Right cardiac atrium (tissue), 5 donors: ENCODE results near the gene CEP63. TPM values are rescaled to one million over a fixed set of nuclear protein-coding genes. Genes with fewer than 3 reads are reported as not detected.

Experiments
- ATAC-seq, 2 donors: fragments of 200-7000 bp; cut with Tn5 transposase; one replicate each; pipeline versions ENCODE4 v1.8.0 to v1.9.1; 2020; ENCODE audit warnings: moderate library complexity in 2 of 2, mild to moderate bottlenecking in 1 of 2
- DNase-seq, 3 donors: peaks; one replicate each; pipeline ENCODE4 v3.0.0-alpha.2; 2020
- H3K27ac ChIP-seq: one replicate; pipeline ENCODE4 v1.5.1; 2013; ENCODE audit warnings: mild to moderate bottlenecking, low read length, control low read depth, moderate library complexity
- H3K27me3 ChIP-seq: one replicate; pipeline ENCODE4 v1.6.1; 2013; ENCODE audit not compliant: control insufficient read depth, insufficient read depth
- H3K4me1 ChIP-seq: one replicate; pipeline ENCODE4 v1.6.1; 2013; ENCODE audit warnings: low read length; ENCODE audit not compliant: control insufficient read depth, insufficient read depth
- H3K4me3 ChIP-seq: one replicate; pipeline ENCODE4 v1.5.1; 2013; ENCODE audit warnings: low read length, control low read depth
- H3K9me3 ChIP-seq: one replicate; pipeline ENCODE4 v1.6.1; 2013; ENCODE audit warnings: low read length; ENCODE audit not compliant: control insufficient read depth
- WGBS: extraction: QIAGEN DNeasy Blood & Tissue Kit; methylation state at CpG from one replicate; pipeline ENCODE4 v1.1.7; 2013; 5-methylcytosine and 5-hydroxymethylcytosine counted together
- intact Hi-C, 4 donors: fragments of 100-400 bp; cut with DNase I; formaldehyde crosslinking; loops; one replicate each; pipeline versions ENCODE4 v1.11.0 to v1.14.0; 2022 to 2023
- polyA plus RNA-seq: library from polyadenylated mRNA; stranded (reverse); fragments of 200-250 nt; gene quantifications from one replicate; pipeline ENCODE4 v1.2.3, GENCODE V29; 2013
- total RNA-seq, 4 donors: library from RNA; stranded (reverse); fragmentation: NEBNext Ultra II Directional; extraction: Animal tissue kit (Norgen Biotek cat#: 25700); gene quantifications; one replicate each; pipeline ENCODE4 v1.2.1, GENCODE V29; 2021
- donor health status: healthy with polysubstance abuse.
- donor health status: DM: no; HTN: yes; CAD: no.
- donor health status: DM: no; HTN: no; CAD: no.
- donor health status: DM: no; HTN: yes; CAD: no; lungs with severe emphysema.
- donor health status: DM: yes; HTN: yes; CAD: no.

The CEP63 gene
- total and polyA plus RNA-seq, 5 donors, result 31.3 to 41.6 (median 38.1) TPM

GRCh38 chr3:134619884-134620445 is 134.1 kb downstream of the CEP63 start:
- intact Hi-C loops, result no loop called here
- H3K9me3 ChIP-seq, result no peaks in the 10 kb centered on the region
- DNase-seq (no peak), ATAC-seq (no peak)
- 88% methylated on average over 8 of the region's 8 CpGs for WGBS
- H3K4me3 ChIP-seq, result no peak overlapping the region
- no peak overlapping the region for H3K27ac ChIP-seq
- no peaks in the 10 kb centered on the region for H3K27me3 ChIP-seq
- no peaks in the 10 kb centered on the region for H3K4me1 ChIP-seq

DNA sequence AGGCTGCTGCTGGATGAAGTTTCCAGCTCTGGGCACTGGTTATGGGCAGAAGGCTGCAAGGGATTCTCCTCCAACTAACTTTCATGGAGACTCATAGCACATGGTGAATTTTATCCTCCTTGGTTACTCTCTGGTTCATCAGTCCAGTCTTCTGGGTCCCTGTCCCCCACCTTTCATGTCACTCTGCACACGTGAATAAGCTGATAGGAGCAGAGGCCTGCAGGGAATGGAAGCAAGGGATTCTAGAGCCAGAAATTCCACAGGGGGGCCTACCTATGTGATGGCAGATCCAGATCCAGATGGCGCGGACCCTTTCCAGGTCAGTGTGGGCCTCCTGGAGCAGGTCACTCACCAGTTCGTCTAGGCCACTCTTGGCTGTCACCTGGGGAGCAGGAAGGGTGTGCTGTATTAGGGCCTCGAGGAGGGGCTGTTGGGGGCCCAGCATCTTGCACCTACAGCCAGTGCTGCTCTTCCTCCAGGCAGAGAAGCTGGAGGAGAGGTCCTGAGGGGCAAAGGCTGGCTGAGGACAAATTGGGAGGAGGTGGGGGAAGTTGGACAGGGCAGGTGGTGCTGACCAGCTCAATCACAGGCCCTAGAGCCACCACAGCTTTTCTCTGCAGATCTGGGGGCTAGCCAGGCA is 134.7 kb downstream of the CEP63 start:
- DNase-seq (no peak), ATAC-seq (no peak)
- intact Hi-C loops, result no loop called here
- Histone ChIP-seq H3K27me3 (no peaks in the 10 kb centered on the region), H3K27ac (no peak overlapping the region), H3K4me3 (no peak overlapping the region), H3K4me1 (no peaks in the 10 kb centered on the region), H3K9me3 (no peaks in the 10 kb centered on the region)
- WGBS, result 83% methylated on average over 5 of the region's 5 CpGs

DNA sequence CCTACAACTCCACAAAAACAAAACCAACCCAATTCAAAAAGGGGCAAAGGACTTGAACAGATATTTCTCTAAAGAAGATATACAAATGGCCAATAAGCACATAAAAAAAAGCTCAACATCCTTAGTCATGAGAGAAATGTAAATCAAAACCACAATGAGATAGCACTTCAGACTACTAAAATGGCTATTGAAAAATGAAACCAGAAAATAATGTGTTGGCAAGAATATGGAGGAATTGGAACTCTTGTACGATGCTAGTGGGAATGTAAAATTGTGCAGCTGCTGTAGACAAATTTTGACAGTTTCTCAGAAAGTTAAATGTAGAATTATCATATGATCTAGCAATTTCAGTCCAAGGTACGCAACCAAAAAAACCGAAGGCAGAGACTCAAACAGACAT is 136.0 kb downstream of the CEP63 start:
- no peaks in the 10 kb centered on the region for H3K9me3 ChIP-seq
- WGBS, result 54% methylated on average over 3 of the region's 3 CpGs
- no peak overlapping the region for H3K27ac ChIP-seq
- H3K27me3 ChIP-seq, result no peaks in the 10 kb centered on the region
- ATAC-seq (no peak), DNase-seq (no peak)
- intact Hi-C loops, result no loop called here
- no peak overlapping the region for H3K4me3 ChIP-seq
- H3K4me1 ChIP-seq, result no peaks in the 10 kb centered on the region

- H3K27me3 ChIP-seq, result no peaks in the 10 kb centered on the region
- intact Hi-C loops, result no loop called here
- H3K4me1 ChIP-seq, result no peaks in the 10 kb centered on the region
- H3K27ac ChIP-seq, result no peak overlapping the region
- DNase-seq (no peak), ATAC-seq (no peak)
- no peaks in the 10 kb centered on the region for H3K9me3 ChIP-seq
- H3K4me3 ChIP-seq, result no peak overlapping the region
- WGBS, result 81% methylated on average over 5 of the region's 5 CpGs
These were observed 137.0 kb downstream of the CEP63 start for GRCh38 chr3:134622806-134623365.

- Histone ChIP-seq H3K27me3 (no peaks in the 10 kb centered on the region), H3K4me1 (no peaks in the 10 kb centered on the region), H3K27ac (no peak overlapping the region), H3K9me3 (no peaks in the 10 kb centered on the region), H3K4me3 (no peak overlapping the region)
- DNase-seq (no peak), ATAC-seq (no peak)
- intact Hi-C loops, result no loop called here
- 90% methylated on average over 7 of the region's 7 CpGs for WGBS
These were observed 137.9 kb downstream of the CEP63 start for GRCh38 chr3:134623615-134624245.

Other genes with a start within 250 kb of the CEP63 start
- 10 to 100 TPM; 48.3 to 57.3 (median 52.7) TPM for gene RYK, start 235.2 kb upstream of the CEP63 start, total RNA-seq
- 30.9 TPM for gene RYK, start 235.2 kb upstream of the CEP63 start, polyA plus RNA-seq
- 10 to 100 TPM; 44.6 to 57.6 (median 47.6) TPM for gene AMOTL2, start 111.6 kb upstream of the CEP63 start, total RNA-seq
- gene AMOTL2, start 111.6 kb upstream of the CEP63 start, polyA plus RNA-seq, result 22.9 TPM
- 10 to 100 TPM; 75.6 to 95.8 (median 81.3) TPM for gene ANAPC13, start 72 bp upstream of the CEP63 start, total RNA-seq
- gene ANAPC13, start 72 bp upstream of the CEP63 start, polyA plus RNA-seq, result 87.7 TPM
- 1 to 10 TPM in 3 of 4 donors, under 1 TPM in 1; 0.81 to 3.6 (median 2.5) TPM for gene KY, start 165.0 kb downstream of the CEP63 start, total RNA-seq
- 0.81 TPM for gene KY, start 165.0 kb downstream of the CEP63 start, polyA plus RNA-seq